Breast epithelium (tissue), 4 donors: Measurements from ENCODE around the gene RASL12. TPM values are rescaled to one million over a fixed set of nuclear protein-coding genes. Genes with fewer than 3 reads are reported as not detected.

Experiments used
- DNase-seq, 2 donors: peaks; one replicate each; pipeline ENCODE4 v3.0.0-alpha.2; 2019; ENCODE audit warnings: low spot score in 2 of 2
- H3K27ac ChIP-seq, 2 donors: fragments of 200-600 bp; sonication (generic) in 1 of 2; one replicate each; pipeline ENCODE4 v1.5.1; 2016 to 2019; ENCODE audit warnings: mild to moderate bottlenecking in 1 of 2
- H3K27me3 ChIP-seq, 2 donors: fragments of 200-600 bp; sonication (generic) in 1 of 2; one replicate each; pipeline versions ENCODE4 v1.5.1 to v1.6.0; 2017 to 2019; ENCODE audit warnings: control low read depth in 1 of 2, mild to moderate bottlenecking in 1 of 2
- H3K36me3 ChIP-seq: fragments of 200-600 bp; one replicate; pipeline ENCODE4 v1.5.1; 2019
- H3K4me1 ChIP-seq, 2 donors: fragments of 200-600 bp; sonication (generic); one replicate each; pipeline ENCODE4 v1.5.1; 2016 to 2019; ENCODE audit warnings: control low read depth in 1 of 2
- H3K4me3 ChIP-seq, 3 donors: fragments of 200-600 bp; sonication (generic); 1 replicate in 2 of 3; 2 replicates in 1 of 3; pipeline ENCODE4 v1.5.1; 2016 to 2019; ENCODE audit warnings: mild to moderate bottlenecking in 3 of 3, moderate library complexity in 2 of 3
- H3K9me3 ChIP-seq, 2 donors: fragments of 200-600 bp; sonication (generic) in 1 of 2; one replicate each; pipeline ENCODE4 v1.5.1; 2016 to 2019; ENCODE audit warnings: control low read depth in 1 of 2
- CTCF ChIP-seq, 3 donors: fragments of 450-650 bp; IDR thresholded peaks; one replicate each; pipeline ENCODE4 v1.5.1; 2016 to 2017; ENCODE audit warnings: antibody characterized with exemption in 3 of 3, mild to moderate bottlenecking in 3 of 3, moderate library complexity in 3 of 3
- POLR2A ChIP-seq: fragments of 450-650 bp; IDR thresholded peaks from one replicate; pipeline ENCODE4 v1.6.1; 2016; ENCODE audit warnings: antibody characterized with exemption, mild to moderate bottlenecking, moderate library complexity
- POLR2AphosphoS5 ChIP-seq, 3 donors: sonication (generic); formaldehyde crosslinking; IDR thresholded peaks; one replicate each; pipeline ENCODE4 v1.6.1; 2017; ENCODE audit warnings: antibody characterized with exemption in 3 of 3
- intact Hi-C: fragments of 100-400 bp; cut with DNase I; formaldehyde crosslinking; loops from one replicate; pipeline ENCODE4 v1.15.1; 2023; ENCODE audit warnings: low total_unique reads
- total RNA-seq, 3 donors: library from RNA; depleted of rRNA; stranded (reverse); fragments of >200 nt; gene quantifications; one replicate each; pipeline ENCODE4 v1.1.0, GENCODE V29; 2016

The RASL12 gene
- total RNA-seq, 3 donors from 2014 or later: 12.6 to 20.6 (median 20.3) TPM

- Histone ChIP-seq H3K4me3 (no peak overlapping the region), H3K9me3 (no peaks in the 10 kb centered on the region), H3K36me3 (no peaks in the 10 kb centered on the region), H3K27me3 (no peaks in the 10 kb centered on the region), H3K4me1 (no peaks in the 10 kb centered on the region), H3K27ac (no peak overlapping the region)
- no peak for DNase-seq
- no peak for TF ChIP-seq POLR2AphosphoS5 (IDR thresholded peaks at IDR 0.05)
- no peak for TF ChIP-seq CTCF (IDR thresholded peaks at IDR 0.05)
- no peak for TF ChIP-seq POLR2A
- intact Hi-C loops: no loop called here
Observed at GRCh38 chr15:65006876-65007275, 60.9 kb downstream of the RASL12 start.

- no peaks in the 10 kb centered on the region for H3K9me3 ChIP-seq
- no peak overlapping the region for H3K27ac ChIP-seq
- DNase-seq: no peak
- H3K4me1 ChIP-seq: no peaks in the 10 kb centered on the region
- H3K27me3 ChIP-seq: no peaks in the 10 kb centered on the region
- intact Hi-C loops: no loop called here
- TF ChIP-seq POLR2AphosphoS5 (IDR thresholded peaks at IDR 0.05) (no peak), POLR2A (no peak), CTCF (IDR thresholded peaks at IDR 0.05) (no peak)
- H3K4me3 ChIP-seq: no peak overlapping the region
- no peaks in the 10 kb centered on the region for H3K36me3 ChIP-seq
Observed at GRCh38 chr15:65004993-65005392, 62.8 kb downstream of the RASL12 start.

Other genes with a start within 250 kb of the RASL12 start
- gene PIF1, start 242.3 kb downstream of the RASL12 start, total RNA-seq: 1 to 10 TPM in 1 of 3 donors, under 1 TPM in 2; 0.44 to 1.3 (median 0.66) TPM
- gene PLEKHO2, start 226.1 kb downstream of the RASL12 start, total RNA-seq: 10 to 100 TPM; 21.1 to 33.3 (median 26.5) TPM
- gene ANKDD1A, start 156.1 kb downstream of the RASL12 start, total RNA-seq: 1 to 10 TPM; 3.2 to 7.8 (median 7.2) TPM
- 100 to 1,000 TPM in 1 of 3 donors, 10 to 100 TPM in 2; 91.5 to 109 (median 92.8) TPM for gene SPG21, start 78.1 kb downstream of the RASL12 start, total RNA-seq
- 10 to 100 TPM; 23.7 to 28.5 (median 28.4) TPM for gene MTFMT, start 38.4 kb downstream of the RASL12 start, total RNA-seq
- gene SLC51B, start 22.6 kb downstream of the RASL12 start, total RNA-seq: not detected
- under 1 TPM in 2 of 3 donors, not detected in 1; 0.15 to 0.33 TPM for gene KBTBD13, start 8.8 kb upstream of the RASL12 start, total RNA-seq
- 1 to 10 TPM; 3.7 to 10.0 (median 7.2) TPM for gene UBAP1L, start 47.2 kb upstream of the RASL12 start, total RNA-seq
- gene PDCD7, start 65.8 kb upstream of the RASL12 start, total RNA-seq: 10 to 100 TPM; 21.6 to 26.7 (median 24.4) TPM
- gene CLPX, start 117.4 kb upstream of the RASL12 start, total RNA-seq: 10 to 100 TPM; 47.5 to 71.9 (median 51.8) TPM
- gene CILP, start 143.5 kb upstream of the RASL12 start, total RNA-seq: 100 to 1,000 TPM in 1 of 3 donors, 10 to 100 TPM in 1, 1 to 10 TPM in 1; 5.2 to 203 (median 24.6) TPM
- gene PARP16, start 218.9 kb upstream of the RASL12 start, total RNA-seq: 10 to 100 TPM in 2 of 3 donors, 1 to 10 TPM in 1; 8.5 to 14.9 (median 10.6) TPM
- not detected for gene RNU5A-1, start 228.1 kb upstream of the RASL12 start, total RNA-seq
- not detected for gene RNU5B-1, start 236.7 kb upstream of the RASL12 start, total RNA-seq